Measurements from ENCODE around the gene CWH43. TPM values are rescaled to one million over a fixed set of nuclear protein-coding genes. Genes with fewer than 3 reads are reported as not detected.
"Not testable (repeated sequence)": the region's sequence is repeated elsewhere in the genome, so short reads cannot be mapped to it uniquely, and the experiment has no call there.

The CWH43 gene
- total and polyA plus RNA-seq, 7 experiments from 2014 or later, result not detected

GRCh38 chr4:48957366-48957765 lies 28.7 kb upstream of the CWH43 start:
- POLR2A ChIA-PET, ATAC-seq: not testable (repeated sequence)
- CTCF ChIA-PET, result interaction anchor here (1.1 to 2.5 kb wide), 2 partner anchors 13 to 379 kb away, joined by 4 to 10 read pairs; no protein-coding TSS in a partner anchor

GRCh38 chr4:48958582-48958981 lies 27.5 kb upstream of the CWH43 start:
- no peaks in the 10 kb centered on the region for H3K4me1 ChIP-seq (ENCODE audit: control insufficient read depth in 2 of 2, insufficient read depth in 2 of 2, low read length in 2 of 2)
- ChIA-PET POLR2A (no interaction called here), CTCF (interaction anchor here (1.7 to 2.5 kb wide), 2 partner anchors 14 to 380 kb away, joined by 7 to 10 read pairs; no protein-coding TSS in a partner anchor)
- Mint-ChIP-seq H3K36me3 (no peaks in the 10 kb centered on the region), H3K27me3 (peaks cover 0 to 13% (median 0%) of the 10 kb centered on the region in 5 donors), H3K4me1 (peaks cover 0 to 10% (median 6%) of the 10 kb centered on the region in 7 donors), H3K27ac (no peak overlapping the region), H3K4me3 (no peak overlapping the region), H3K9me3 (no peaks in the 10 kb centered on the region)
- H3K27me3 ChIP-seq (ENCODE audit: control insufficient read depth in 2 of 2, insufficient read depth in 2 of 2, low read length in 2 of 2), result no peaks in the 10 kb centered on the region
- H3K36me3 ChIP-seq (ENCODE audit: control insufficient read depth in 2 of 3, insufficient read depth in 3 of 3, low read length in 3 of 3), result no peaks in the 10 kb centered on the region
- ATAC-seq (no peak), DNase-seq (no peak)
- H3K4me3 ChIP-seq (ENCODE audit: low read length), result no peak overlapping the region
- H3K9me3 ChIP-seq (ENCODE audit: control insufficient read depth in 2 of 3, low read length in 3 of 3), result no peaks in the 10 kb centered on the region
- H3K27ac ChIP-seq (ENCODE audit: low read depth, low read length), result no peak overlapping the region
- intact Hi-C loops (cut with micrococcal nuclease), result no loop called here

More at GRCh38 chr4:48957366-48957765, 28.7 kb upstream of the CWH43 start:
- intact Hi-C loops (cut with micrococcal nuclease); H3K9me3 Mint-ChIP-seq; H3K27ac Mint-ChIP-seq; H3K4me1 ChIP-seq (ENCODE audit: control insufficient read depth in 2 of 2, insufficient read depth in 2 of 2, low read length in 2 of 2); H3K27ac ChIP-seq (ENCODE audit: low read depth, low read length); H3K9me3 ChIP-seq (ENCODE audit: control insufficient read depth in 2 of 3, low read length in 3 of 3); H3K36me3 Mint-ChIP-seq; H3K4me3 ChIP-seq (ENCODE audit: low read length); H3K27me3 ChIP-seq (ENCODE audit: control insufficient read depth in 2 of 2, insufficient read depth in 2 of 2, low read length in 2 of 2); DNase-seq; H3K4me3 Mint-ChIP-seq; H3K36me3 ChIP-seq (ENCODE audit: control insufficient read depth in 2 of 3, insufficient read depth in 3 of 3, low read length in 3 of 3): not testable (repeated sequence)
- H3K4me1 Mint-ChIP-seq, result peaks cover 0 to 10% (median 4%) of the 10 kb centered on the region in 7 donors
- H3K27me3 Mint-ChIP-seq, result peaks cover 0 to 13% (median 0%) of the 10 kb centered on the region in 5 donors

- no peak overlapping the region for H3K4me3 Mint-ChIP-seq
- Histone ChIP-seq H3K27ac (ENCODE audit: low read depth, low read length) (no peak overlapping the region), H3K27me3 (ENCODE audit: control insufficient read depth in 2 of 2, insufficient read depth in 2 of 2, low read length in 2 of 2) (no peaks in the 10 kb centered on the region), H3K9me3 (ENCODE audit: control insufficient read depth in 2 of 3, low read length in 3 of 3) (no peaks in the 10 kb centered on the region), H3K36me3 (ENCODE audit: control insufficient read depth in 2 of 3, insufficient read depth in 3 of 3, low read length in 3 of 3) (no peaks in the 10 kb centered on the region), H3K4me1 (ENCODE audit: control insufficient read depth in 2 of 2, insufficient read depth in 2 of 2, low read length in 2 of 2) (no peaks in the 10 kb centered on the region), H3K4me3 (ENCODE audit: low read length) (no peak overlapping the region)
- ATAC-seq, result no peak
- ChIA-PET POLR2A (interaction anchor here (0.6 to 0.7 kb wide), 2 partner anchors 54 to 305 kb away, joined by 3 read pairs; partner anchors contain the start of gene OCIAD2), CTCF (interaction anchor here (0.6 to 4.4 kb wide), 4 partner anchors 16 to 382 kb away, joined by 3 to 35 read pairs (median 5); no protein-coding TSS in a partner anchor)
- intact Hi-C loops (cut with micrococcal nuclease), result loop anchor here in 1 of 2 donors (5.0 kb wide), 1 partner anchor 644 kb away; no protein-coding TSS in a partner anchor
- no peaks in the 10 kb centered on the region for H3K9me3 Mint-ChIP-seq
- peaks cover 0 to 8% (median 3%) of the 10 kb centered on the region in 7 donors for H3K4me1 Mint-ChIP-seq
- no peak for DNase-seq
- no peaks in the 10 kb centered on the region for H3K36me3 Mint-ChIP-seq
- H3K27me3 Mint-ChIP-seq, result peaks cover 0 to 11% (median 0%) of the 10 kb centered on the region in 5 donors
- H3K27ac Mint-ChIP-seq, result no peak overlapping the region
Measured at GRCh38 chr4:48960988-48961635, 25.0 kb upstream of the CWH43 start.

GRCh38 chr4:48962636-48963035 lies 23.4 kb upstream of the CWH43 start:
- Mint-ChIP-seq H3K27me3 (peaks cover 0 to 11% (median 0%) of the 10 kb centered on the region in 5 donors), H3K27ac (peak overlapping the region in 1 of 9 donors; percentile 59), H3K4me1 (peaks cover 0 to 8% (median 3%) of the 10 kb centered on the region in 7 donors), H3K9me3 (no peaks in the 10 kb centered on the region), H3K4me3 (no peak overlapping the region), H3K36me3 (no peaks in the 10 kb centered on the region)
- DNase-seq (no peak), ATAC-seq (no peak)
- ChIA-PET CTCF (interaction anchor here (0.9 to 4.4 kb wide), 5 partner anchors 56 to 387 kb away, joined by 3 to 35 read pairs (median 3); partner anchors contain the start of gene OCIAD2), POLR2A (interaction anchor here (0.7 to 1.2 kb wide), 2 partner anchors 7 to 56 kb away, joined by 3 read pairs; partner anchors contain the start of gene OCIAD2)
- Histone ChIP-seq H3K9me3 (ENCODE audit: control insufficient read depth in 2 of 3, low read length in 3 of 3) (no peaks in the 10 kb centered on the region), H3K4me1 (ENCODE audit: control insufficient read depth in 2 of 2, insufficient read depth in 2 of 2, low read length in 2 of 2) (no peaks in the 10 kb centered on the region), H3K36me3 (ENCODE audit: control insufficient read depth in 2 of 3, insufficient read depth in 3 of 3, low read length in 3 of 3) (no peaks in the 10 kb centered on the region), H3K27ac (ENCODE audit: low read depth, low read length) (no peak overlapping the region), H3K27me3 (ENCODE audit: control insufficient read depth in 2 of 2, insufficient read depth in 2 of 2, low read length in 2 of 2) (no peaks in the 10 kb centered on the region), H3K4me3 (ENCODE audit: low read length) (no peak overlapping the region)
- intact Hi-C loops (cut with micrococcal nuclease), result loop anchor here (1.0 to 5.0 kb wide), 10 partner anchors 18 to 646 kb away; partner anchors contain the start of genes FRYL (in 2 of the 2) and OCIAD2 (in 2 of the 2)

GRCh38 chr4:48963042-48963679 lies 22.9 kb upstream of the CWH43 start:
- Mint-ChIP-seq H3K36me3 (no peaks in the 10 kb centered on the region), H3K4me1 (peaks cover 0 to 5% (median 3%) of the 10 kb centered on the region in 7 donors), H3K27me3 (peaks cover 0 to 11% (median 0%) of the 10 kb centered on the region in 5 donors), H3K9me3 (no peaks in the 10 kb centered on the region), H3K27ac (peak overlapping the region in 1 of 9 donors; percentile 59), H3K4me3 (no peak overlapping the region)
- no peaks in the 10 kb centered on the region for H3K27me3 ChIP-seq (ENCODE audit: control insufficient read depth in 2 of 2, insufficient read depth in 2 of 2, low read length in 2 of 2)
- DNase-seq (peak; percentile 39 to 84 (median 74)), ATAC-seq (peak; percentile 99)
- H3K27ac ChIP-seq (ENCODE audit: low read depth, low read length), result no peak overlapping the region
- H3K9me3 ChIP-seq (ENCODE audit: control insufficient read depth in 2 of 3, low read length in 3 of 3), result no peaks in the 10 kb centered on the region
- H3K4me1 ChIP-seq (ENCODE audit: control insufficient read depth in 2 of 2, insufficient read depth in 2 of 2, low read length in 2 of 2), result no peaks in the 10 kb centered on the region
- CTCF ChIA-PET, result interaction anchor here (0.9 to 4.4 kb wide), 5 partner anchors 56 to 388 kb away, joined by 3 to 35 read pairs (median 3); partner anchors contain the start of gene OCIAD2
- POLR2A ChIA-PET, result interaction anchor here (0.7 kb wide), 1 partner anchor 8 kb away, joined by 3 read pairs; no protein-coding TSS in a partner anchor
- no peaks in the 10 kb centered on the region for H3K36me3 ChIP-seq (ENCODE audit: control insufficient read depth in 2 of 3, insufficient read depth in 3 of 3, low read length in 3 of 3)
- no peak overlapping the region for H3K4me3 ChIP-seq (ENCODE audit: low read length)
- intact Hi-C loops (cut with micrococcal nuclease), result loop anchor here (1.0 to 5.0 kb wide), 10 partner anchors 19 to 647 kb away; partner anchors contain the start of genes FRYL (in 2 of the 2) and OCIAD2 (in 2 of the 2)

- H3K36me3 ChIP-seq (ENCODE audit: control insufficient read depth in 2 of 3, insufficient read depth in 3 of 3, low read length in 3 of 3), result no peaks in the 10 kb centered on the region
- no peak overlapping the region for H3K4me3 ChIP-seq (ENCODE audit: low read length)
- Mint-ChIP-seq H3K36me3 (peaks cover 0 to 3% (median 0%) of the 10 kb centered on the region in 5 donors), H3K27me3 (peaks cover 0 to 3% (median 0%) of the 10 kb centered on the region in 5 donors), H3K9me3 (no peaks in the 10 kb centered on the region), H3K27ac (no peak overlapping the region), H3K4me3 (no peak overlapping the region), H3K4me1 (peaks cover 0 to 5% (median 0%) of the 10 kb centered on the region in 7 donors)
- no peaks in the 10 kb centered on the region for H3K9me3 ChIP-seq (ENCODE audit: control insufficient read depth in 2 of 3, low read length in 3 of 3)
- DNase-seq (no peak), ATAC-seq (no peak)
- CTCF ChIA-PET, result no interaction called here
- no peaks in the 10 kb centered on the region for H3K4me1 ChIP-seq (ENCODE audit: control insufficient read depth in 2 of 2, insufficient read depth in 2 of 2, low read length in 2 of 2)
- intact Hi-C loops (cut with micrococcal nuclease), result no loop called here
- no peak overlapping the region for H3K27ac ChIP-seq (ENCODE audit: low read depth, low read length)
- POLR2A ChIA-PET, result no interaction called here
- no peaks in the 10 kb centered on the region for H3K27me3 ChIP-seq (ENCODE audit: control insufficient read depth in 2 of 2, insufficient read depth in 2 of 2, low read length in 2 of 2)
Measured at GRCh38 chr4:48967101-48967500, 19.0 kb upstream of the CWH43 start.

All from naive thymus-derived CD4-positive, alpha-beta T cell (primary cell).